NT2/D1 (cell line): ENCODE results near the gene PHACTR3.

Experiments used
- YY1 ChIP-seq: IDR thresholded peaks from 2 replicates; pipeline ENCODE4 v1.6.1; 2011; ENCODE audit not compliant: insufficient read length, insufficient read depth
- ZNF274 ChIP-seq: IDR thresholded peaks from 2 replicates; pipeline ENCODE4 v1.6.1; 2011; ENCODE audit warnings: mild to moderate bottlenecking, low read depth, low read length

GRCh38 chr20:59617221-59617620 lies 12.9 kb downstream of the PHACTR3 start:
- TF ChIP-seq ZNF274 (no peak), YY1 (no peak)
